HL-60/S4 treated with retinoic acid at 250 ng/mL for 4 days and 3 days (cell line): ENCODE data around the gene RPAP2.
"Not testable (repeated sequence)": the region's sequence is repeated elsewhere in the genome, so short reads cannot be mapped to it uniquely, and the experiment has no call there.

ENCODE experiments used
- in situ Hi-C: fragments of 300-500 bp; cut with MboI; formaldehyde crosslinking; loops from 2 replicates; pipeline ENCODE4 v1.7.0; 2022; ENCODE audit warnings: low sequenced_read_pairs

Gene RPAP2

GRCh38 chr1:92298573-92299476 lies at the start of gene RPAP2, which contains the start of gene GLMN:
TSS of gene RPAP2 (plus strand) at chr1:92299059. CDS start at chr1:92299074, 15 bp downstream.
TSS of gene GLMN (minus strand) at chr1:92298987. CDS start at chr1:92297999, 988 bp downstream.
- in situ Hi-C loops, result loop anchor here (25.0 kb wide), 1 partner anchor 787 kb away; the partner anchor contains the start of gene CDC7

GRCh38 chr1:92254714-92255113 lies 44.1 kb upstream of the RPAP2 start:
- in situ Hi-C loops, result not testable (repeated sequence)

GRCh38 chr1:92259350-92259749 lies 39.5 kb upstream of the RPAP2 start:
- in situ Hi-C loops, result no loop called here

- in situ Hi-C loops, result no loop called here
Observed at GRCh38 chr1:92262516-92262915, 36.3 kb upstream of the RPAP2 start.

GRCh38 chr1:92273039-92273438 lies 25.8 kb upstream of the RPAP2 start:
- in situ Hi-C loops, result no loop called here

- in situ Hi-C loops, result loop anchor here (25.0 kb wide), 1 partner anchor 763 kb away; the partner anchor contains the start of gene CDC7
Observed at GRCh38 chr1:92274939-92275338, 23.9 kb upstream of the RPAP2 start.

GRCh38 chr1:92276082-92276481 lies 22.8 kb upstream of the RPAP2 start:
- in situ Hi-C loops, result loop anchor here (25.0 kb wide), 1 partner anchor 764 kb away; the partner anchor contains the start of gene CDC7

GRCh38 chr1:92277105-92277723 lies 21.6 kb upstream of the RPAP2 start:
- in situ Hi-C loops, result loop anchor here (25.0 kb wide), 1 partner anchor 765 kb away; the partner anchor contains the start of gene CDC7

GRCh38 chr1:92279781-92280180 lies 19.1 kb upstream of the RPAP2 start:
- in situ Hi-C loops, result loop anchor here (25.0 kb wide), 1 partner anchor 767 kb away; the partner anchor contains the start of gene CDC7

GRCh38 chr1:92281411-92281810 lies 17.4 kb upstream of the RPAP2 start:
- in situ Hi-C loops, result loop anchor here (25.0 kb wide), 1 partner anchor 769 kb away; the partner anchor contains the start of gene CDC7

- in situ Hi-C loops, result loop anchor here (25.0 kb wide), 1 partner anchor 779 kb away; the partner anchor contains the start of gene CDC7
Observed at GRCh38 chr1:92291372-92291999, 7.4 kb upstream of the RPAP2 start.

- in situ Hi-C loops, result loop anchor here (25.0 kb wide), 1 partner anchor 786 kb away; the partner anchor contains the start of gene CDC7
Observed at GRCh38 chr1:92298213-92298572, 666 bp upstream of the RPAP2 start.

GRCh38 chr1:92299477-92300150 lies 755 bp downstream of the RPAP2 start:
- in situ Hi-C loops, result loop anchor here (25.0 kb wide), 2 partner anchors 513 to 787 kb away; partner anchors contain the start of gene CDC7

GRCh38 chr1:92301021-92301420 lies 2.2 kb downstream of the RPAP2 start:
- in situ Hi-C loops, result loop anchor here (25.0 kb wide), 1 partner anchor 511 kb away; no protein-coding TSS in a partner anchor

- in situ Hi-C loops, result loop anchor here (25.0 kb wide), 1 partner anchor 506 kb away; no protein-coding TSS in a partner anchor
Observed at GRCh38 chr1:92306020-92306419, 7.2 kb downstream of the RPAP2 start.

GRCh38 chr1:92307980-92308379 lies 9.1 kb downstream of the RPAP2 start:
- in situ Hi-C loops, result loop anchor here (25.0 kb wide), 1 partner anchor 504 kb away; no protein-coding TSS in a partner anchor

- in situ Hi-C loops, result loop anchor here (10.0 to 25.0 kb wide), 3 partner anchors 155 to 502 kb away; no protein-coding TSS in a partner anchor
Observed at GRCh38 chr1:92310185-92310597, 11.3 kb downstream of the RPAP2 start.

- in situ Hi-C loops, result loop anchor here (10.0 to 25.0 kb wide), 3 partner anchors 151 to 498 kb away; no protein-coding TSS in a partner anchor
Observed at GRCh38 chr1:92314024-92314423, 15.2 kb downstream of the RPAP2 start.

- in situ Hi-C loops, result loop anchor here (10.0 to 25.0 kb wide), 3 partner anchors 149 to 496 kb away; no protein-coding TSS in a partner anchor
Observed at GRCh38 chr1:92315766-92316599, 17.1 kb downstream of the RPAP2 start.
